ENCODE results near the gene DISC1.

Gene DISC1

GRCh38 chr1:232090816-232091215 is 464.2 kb downstream of the DISC1 start:
- H3K9me2 ChIP-seq (replicated peaks; ENCODE audit: insufficient read depth, low read length) = no peaks in the 10 kb centered on the region
- no peaks in the 10 kb centered on the region for H3F3A ChIP-seq (ENCODE audit: insufficient read depth)
- H3K4me2 ChIP-seq (ENCODE audit: low read depth, low read length, poor library complexity, severe bottlenecking) = no peak overlapping the region
- no peak overlapping the region for H2AFZ ChIP-seq (ENCODE audit: low read depth, low read length, severe bottlenecking)
- H3K9ac ChIP-seq (ENCODE audit: low read length) = no peak overlapping the region
- H3K27me3 ChIP-seq (ENCODE audit: low read length) = no peaks in the 10 kb centered on the region
- no peaks in the 10 kb centered on the region for H3K79me2 ChIP-seq (ENCODE audit: insufficient read depth, low read length)
- H3K36me3 ChIP-seq (ENCODE audit: low read length) = no peaks in the 10 kb centered on the region
- no peak overlapping the region for H3K27ac ChIP-seq (ENCODE audit: low read depth, low read length)
- H3K9me3 ChIP-seq (ENCODE audit: insufficient read depth, low read length) = no peaks in the 10 kb centered on the region
- H4K20me1 ChIP-seq (ENCODE audit: low read depth, low read length) = no peaks in the 10 kb centered on the region
- no peak for TF ChIP-seq EZH2phosphoT487 (conservative IDR thresholded peaks at IDR 0.05; ENCODE audit: low read length)
- no peak for TF ChIP-seq CTCF (IDR thresholded peaks at IDR 0.05; ENCODE audit: insufficient read depth, low read length, poor library complexity, severe bottlenecking)
- no peak overlapping the region for H3K4me3 ChIP-seq (ENCODE audit: insufficient read depth, low read length, poor library complexity, severe bottlenecking)
